Measurements from ENCODE around the gene EIF1B.
"Not testable (repeated sequence)": the region's sequence is repeated elsewhere in the genome, so short reads cannot be mapped to it uniquely, and the experiment has no call there.

Gene EIF1B

GRCh38 chr3:40309418-40309924 is at the start of gene EIF1B:
EIF1B (plus strand) TSS chr3:40309707; CDS start chr3:40309942, 235 bp downstream.
- DNase-seq: peak; percentile 97

GRCh38 chr3:40262331-40262730 is 47.2 kb upstream of the EIF1B start:
- no peak for DNase-seq

- no peak for DNase-seq
These were observed 45.1 kb upstream of the EIF1B start for GRCh38 chr3:40264451-40264850.

GRCh38 chr3:40265181-40265580 is 44.3 kb upstream of the EIF1B start:
- no peak for DNase-seq

- no peak for DNase-seq
These were observed 41.4 kb upstream of the EIF1B start for GRCh38 chr3:40267937-40268724.

GRCh38 chr3:40268802-40269524 is 40.5 kb upstream of the EIF1B start:
- no peak for DNase-seq

GRCh38 chr3:40278791-40279190 is 30.7 kb upstream of the EIF1B start:
- DNase-seq: no peak

GRCh38 chr3:40281995-40282394 is 27.5 kb upstream of the EIF1B start:
- DNase-seq: no peak

GRCh38 chr3:40283057-40283456 is 26.4 kb upstream of the EIF1B start:
- not testable (repeated sequence) for DNase-seq

GRCh38 chr3:40287248-40287647 is 22.3 kb upstream of the EIF1B start:
- DNase-seq: no peak

- no peak for DNase-seq
These were observed 19.1 kb upstream of the EIF1B start for GRCh38 chr3:40290396-40290795.

GRCh38 chr3:40291471-40291870 is 18.0 kb upstream of the EIF1B start:
- DNase-seq: no peak

- DNase-seq: no peak
These were observed 16.7 kb upstream of the EIF1B start for GRCh38 chr3:40292637-40293349.

- no peak for DNase-seq
These were observed 15.1 kb upstream of the EIF1B start for GRCh38 chr3:40294434-40294833.

GRCh38 chr3:40298075-40298474 is 11.4 kb upstream of the EIF1B start:
- DNase-seq: no peak

- DNase-seq: no peak
These were observed 10.3 kb upstream of the EIF1B start for GRCh38 chr3:40299130-40299720.

GRCh38 chr3:40299721-40300335 is 9.7 kb upstream of the EIF1B start:
- no peak for DNase-seq

- no peak for DNase-seq
These were observed 6.7 kb upstream of the EIF1B start for GRCh38 chr3:40302784-40303183.

GRCh38 chr3:40304352-40304751 is 5.2 kb upstream of the EIF1B start:
- DNase-seq: no peak

GRCh38 chr3:40306336-40306735 is 3.2 kb upstream of the EIF1B start:
- DNase-seq: no peak

- DNase-seq: no peak
These were observed 2.3 kb upstream of the EIF1B start for GRCh38 chr3:40307176-40307575.

GRCh38 chr3:40308725-40309417 is 636 bp upstream of the EIF1B start:
- DNase-seq: no peak
